HEK293 (cell line): ENCODE results near the gene TIAM2.
A peak's percentile ranks its signal among the peaks of the same experiment; 100 is the strongest.
"Not testable (repeated sequence)": the region's sequence is repeated elsewhere in the genome, so short reads cannot be mapped to it uniquely, and the experiment has no call there.

Experiments used
- CTCF ChIA-PET: fragments of 350-600 bp; formaldehyde crosslinking; extraction: SDS; loops from one replicate; lab custom pipeline; 2021; ENCODE audit warnings: antibody characterized with exemption; lab: Yijun Ruan, JAX
- POLR2A ChIA-PET: fragments of 300-600 bp; formaldehyde crosslinking; extraction: SDS; loops from one replicate; lab custom pipeline; 2020; ENCODE audit warnings: antibody characterized with exemption, inconsistent platforms; lab: Yijun Ruan, JAX
- H3K27ac ChIP-seq: fragments of 200-500 bp; sonication (Bioruptor generic); 2 replicates; pipeline ENCODE4 v1.5.1; 2014; ENCODE audit warnings: low read depth, low read length, control low read depth, inconsistent platforms; ENCODE audit errors: extremely low read depth
- H3K36me3 ChIP-seq, 2 experiments: fragments of 200-500 bp in 1 of 2; sonication (Bioruptor generic) in 1 of 2; 1 replicate in 1 of 2; 2 replicates in 1 of 2; pipeline ENCODE4 v1.5.1; 2014 to 2017; ENCODE audit warnings: inconsistent platforms in 2 of 2, low read length in 2 of 2; ENCODE audit not compliant: control insufficient read depth in 2 of 2, insufficient read depth in 1 of 2
- H3K4me1 ChIP-seq: fragments of 200-500 bp; sonication (Bioruptor generic); 2 replicates; pipeline ENCODE4 v1.5.1; 2014; ENCODE audit warnings: mild to moderate bottlenecking, low read length, inconsistent platforms; ENCODE audit not compliant: control insufficient read depth, insufficient read depth
- H3K4me3 ChIP-seq: 2 replicates; pipeline ENCODE4 v1.5.1; 2011; ENCODE audit warnings: low read depth, mild to moderate bottlenecking, control low read depth, low read length, moderate library complexity
- H3K9me3 ChIP-seq: fragments of 200-500 bp; sonication (Bioruptor generic); 2 replicates; pipeline ENCODE4 v1.5.1; 2014; ENCODE audit warnings: low read depth, low read length, inconsistent platforms; ENCODE audit not compliant: control insufficient read depth, insufficient read depth
- GFI1B ChIP-seq: fragments of 450-650 bp; formaldehyde crosslinking; IDR thresholded peaks from 2 replicates; pipeline ENCODE4 v1.5.1; 2016; ENCODE audit warnings: missing biosample characterization, missing genetic modification characterization
- INSM2 ChIP-seq: fragments of 450-650 bp; formaldehyde crosslinking; IDR thresholded peaks from 2 replicates; pipeline ENCODE4 v1.5.1; 2016; ENCODE audit warnings: missing biosample characterization, missing genetic modification characterization
- KLF1 ChIP-seq: fragments of 450-650 bp; formaldehyde crosslinking; IDR thresholded peaks from 2 replicates; pipeline ENCODE4 v1.5.1; 2016; ENCODE audit warnings: missing biosample characterization, missing genetic modification characterization
- ZBTB11 ChIP-seq: fragments of 450-650 bp; formaldehyde crosslinking; conservative IDR thresholded peaks from 2 replicates; pipeline ENCODE4 v1.5.1; 2016; ENCODE audit warnings: low read depth, missing biosample characterization, missing genetic modification characterization
- ZNF10 ChIP-seq: fragments of 450-650 bp; formaldehyde crosslinking; IDR thresholded peaks from 2 replicates; pipeline ENCODE4 v1.5.1; 2017; ENCODE audit warnings: missing biosample characterization, missing genetic modification characterization
- ZNF138 ChIP-seq: fragments of 450-650 bp; formaldehyde crosslinking; IDR thresholded peaks from 2 replicates; pipeline ENCODE4 v1.5.1; 2016; ENCODE audit warnings: missing biosample characterization, missing genetic modification characterization, borderline replicate concordance
- TF ChIP-seq, protein P1 (sequence below): fragments of 450-650 bp; formaldehyde crosslinking; IDR thresholded peaks from 2 replicates; pipeline ENCODE4 v1.5.1; 2017; ENCODE audit warnings: missing biosample characterization, mild to moderate bottlenecking, missing genetic modification characterization, moderate library complexity
- TF ChIP-seq, protein P2 (sequence below): fragments of 450-650 bp; formaldehyde crosslinking; IDR thresholded peaks from 2 replicates; pipeline ENCODE4 v1.5.1; 2016; ENCODE audit warnings: missing biosample characterization, missing genetic modification characterization

Gene TIAM2

GRCh38 chr6:155268088-155268867 is 273.2 kb downstream of the TIAM2 start:
- not testable (repeated sequence) for H3K9me3 ChIP-seq, H3K27ac ChIP-seq, H3K4me1 ChIP-seq
- CTCF ChIA-PET: interaction anchor here (0.6 to 2.9 kb wide), 15 partner anchors 8 to 400 kb away, joined by 3 to 19 read pairs (median 4); no protein-coding TSS in a partner anchor
- H3K36me3 ChIP-seq: peaks cover 0 to 36% of the 10 kb centered on the region in 2 experiments; a peak in 2 of 3 replicates
- TF ChIP-seq KLF1 (tag by site-specific recombination): peak; percentile 52
- TF ChIP-seq, all 188 proteins: peak for 1; not testable (repeated sequence) for 187
- H3K4me3 ChIP-seq: not testable (repeated sequence)
- POLR2A ChIA-PET: interaction anchor here (0.7 kb wide), 1 partner anchor 73 kb away, joined by 5 read pairs; no protein-coding TSS in a partner anchor

DNA sequence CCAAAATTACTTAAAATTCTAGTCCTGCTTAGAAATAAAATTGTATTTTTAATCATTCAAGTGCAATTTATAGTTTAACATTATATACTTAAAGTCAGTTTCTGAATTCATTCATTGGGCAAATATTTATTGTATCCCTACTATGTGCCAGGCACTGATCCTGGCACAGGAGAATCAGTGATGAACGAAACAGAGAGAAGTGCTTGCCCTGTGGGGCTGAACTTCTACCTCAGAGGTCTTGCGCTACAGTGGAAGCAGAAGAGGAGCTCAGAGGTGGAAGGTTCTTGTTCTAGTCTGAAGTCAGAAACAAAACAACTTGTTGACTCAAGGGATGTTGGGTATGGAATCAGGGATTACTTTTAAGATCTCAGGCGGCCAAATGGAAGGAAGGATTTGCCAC is 274.6 kb downstream of the TIAM2 start:
- no peak overlapping the region for H3K27ac ChIP-seq
- TF ChIP-seq, protein P1, sequence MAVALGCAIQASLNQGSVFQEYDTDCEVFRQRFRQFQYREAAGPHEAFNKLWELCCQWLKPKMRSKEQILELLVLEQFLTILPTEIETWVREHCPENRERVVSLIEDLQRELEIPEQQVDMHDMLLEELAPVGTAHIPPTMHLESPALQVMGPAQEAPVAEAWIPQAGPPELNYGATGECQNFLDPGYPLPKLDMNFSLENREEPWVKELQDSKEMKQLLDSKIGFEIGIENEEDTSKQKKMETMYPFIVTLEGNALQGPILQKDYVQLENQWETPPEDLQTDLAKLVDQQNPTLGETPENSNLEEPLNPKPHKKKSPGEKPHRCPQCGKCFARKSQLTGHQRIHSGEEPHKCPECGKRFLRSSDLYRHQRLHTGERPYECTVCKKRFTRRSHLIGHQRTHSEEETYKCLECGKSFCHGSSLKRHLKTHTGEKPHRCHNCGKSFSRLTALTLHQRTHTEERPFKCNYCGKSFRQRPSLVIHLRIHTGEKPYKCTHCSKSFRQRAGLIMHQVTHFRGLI: no peak
- TF ChIP-seq GFI1B (tag by site-specific recombination) (no peak), ZNF138 (tag by site-specific recombination) (no peak), INSM2 (no peak), ZNF10 (no peak), ZBTB11 (tag by site-specific recombination) (no peak)
- TF ChIP-seq, protein P2, sequence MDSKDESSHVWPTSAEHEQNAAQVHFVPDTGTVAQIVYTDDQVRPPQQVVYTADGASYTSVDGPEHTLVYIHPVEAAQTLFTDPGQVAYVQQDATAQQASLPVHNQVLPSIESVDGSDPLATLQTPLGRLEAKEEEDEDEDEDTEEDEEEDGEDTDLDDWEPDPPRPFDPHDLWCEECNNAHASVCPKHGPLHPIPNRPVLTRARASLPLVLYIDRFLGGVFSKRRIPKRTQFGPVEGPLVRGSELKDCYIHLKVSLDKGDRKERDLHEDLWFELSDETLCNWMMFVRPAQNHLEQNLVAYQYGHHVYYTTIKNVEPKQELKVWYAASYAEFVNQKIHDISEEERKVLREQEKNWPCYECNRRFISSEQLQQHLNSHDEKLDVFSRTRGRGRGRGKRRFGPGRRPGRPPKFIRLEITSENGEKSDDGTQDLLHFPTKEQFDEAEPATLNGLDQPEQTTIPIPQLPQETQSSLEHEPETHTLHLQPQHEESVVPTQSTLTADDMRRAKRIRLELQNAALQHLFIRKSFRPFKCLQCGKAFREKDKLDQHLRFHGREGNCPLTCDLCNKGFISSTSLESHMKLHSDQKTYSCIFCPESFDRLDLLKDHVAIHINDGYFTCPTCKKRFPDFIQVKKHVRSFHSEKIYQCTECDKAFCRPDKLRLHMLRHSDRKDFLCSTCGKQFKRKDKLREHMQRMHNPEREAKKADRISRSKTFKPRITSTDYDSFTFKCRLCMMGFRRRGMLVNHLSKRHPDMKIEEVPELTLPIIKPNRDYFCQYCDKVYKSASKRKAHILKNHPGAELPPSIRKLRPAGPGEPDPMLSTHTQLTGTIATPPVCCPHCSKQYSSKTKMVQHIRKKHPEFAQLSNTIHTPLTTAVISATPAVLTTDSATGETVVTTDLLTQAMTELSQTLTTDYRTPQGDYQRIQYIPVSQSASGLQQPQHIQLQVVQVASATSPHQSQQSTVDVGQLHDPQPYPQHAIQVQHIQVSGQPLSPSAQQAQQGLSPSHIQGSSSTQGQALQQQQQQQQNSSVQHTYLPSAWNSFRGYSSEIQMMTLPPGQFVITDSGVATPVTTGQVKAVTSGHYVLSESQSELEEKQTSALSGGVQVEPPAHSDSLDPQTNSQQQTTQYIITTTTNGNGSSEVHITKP (tag by site-specific recombination): no peak
- no peaks in the 10 kb centered on the region for H3K9me3 ChIP-seq
- CTCF ChIA-PET: interaction anchor here (1.3 to 2.9 kb wide), 4 partner anchors 7 to 92 kb away, joined by 3 to 19 read pairs (median 9); no protein-coding TSS in a partner anchor
- POLR2A ChIA-PET: interaction anchor here (1.0 kb wide), 1 partner anchor 10 kb away, joined by 3 read pairs; no protein-coding TSS in a partner anchor
- no peaks in the 10 kb centered on the region for H3K4me1 ChIP-seq
- peaks cover 0 to 24% of the 10 kb centered on the region in 2 experiments; a peak in 2 of 3 replicates for H3K36me3 ChIP-seq
- no peak overlapping the region for H3K4me3 ChIP-seq
